IPS-NIHi7 (cell line): ENCODE measurements around the gene CLDN7.
"Not testable (repeated sequence)": the region's sequence is repeated elsewhere in the genome, so short reads cannot be mapped to it uniquely, and the experiment has no call there.

ENCODE experiments used
- DNase-seq: peaks from one replicate; pipeline ENCODE4 v3.0.0; 2012; ENCODE audit warnings: mixed read lengths; ENCODE audit errors: extremely low spot score

CLDN7 gene

DNA sequence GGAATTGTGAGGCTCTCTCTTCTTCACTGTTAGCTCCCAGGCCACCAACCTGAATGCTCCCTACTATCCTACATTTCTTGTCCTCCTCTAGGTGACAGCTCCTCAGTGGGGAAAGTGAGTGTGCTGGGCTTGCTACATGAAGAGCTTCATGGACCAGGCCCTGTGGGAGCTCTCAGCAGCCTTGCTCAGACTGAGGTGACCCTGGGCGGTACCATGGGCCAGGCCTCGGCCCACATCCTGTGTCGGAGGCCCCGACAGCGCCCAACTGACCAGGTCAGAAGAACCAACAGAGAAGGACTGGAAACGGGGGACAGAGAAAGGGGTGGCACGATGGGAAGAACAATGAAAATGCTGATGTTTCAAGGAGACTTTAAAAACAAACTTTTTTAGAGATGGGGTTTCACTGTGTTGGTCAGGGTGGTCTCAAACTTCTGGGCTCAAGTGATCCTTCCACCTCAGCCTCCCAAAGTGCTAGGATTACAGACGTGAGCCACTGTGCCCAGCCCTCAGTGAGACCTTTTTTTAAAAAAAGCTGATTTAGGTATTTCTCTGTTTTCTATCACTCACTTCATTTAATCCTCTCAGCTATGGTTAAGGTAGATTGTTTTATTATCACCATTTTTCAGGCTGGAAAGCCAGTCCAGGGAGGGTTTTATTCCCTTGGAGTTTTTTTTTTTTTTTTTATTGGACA, 5.4 kb downstream of the CLDN7 start:
- no peak for DNase-seq

DNA sequence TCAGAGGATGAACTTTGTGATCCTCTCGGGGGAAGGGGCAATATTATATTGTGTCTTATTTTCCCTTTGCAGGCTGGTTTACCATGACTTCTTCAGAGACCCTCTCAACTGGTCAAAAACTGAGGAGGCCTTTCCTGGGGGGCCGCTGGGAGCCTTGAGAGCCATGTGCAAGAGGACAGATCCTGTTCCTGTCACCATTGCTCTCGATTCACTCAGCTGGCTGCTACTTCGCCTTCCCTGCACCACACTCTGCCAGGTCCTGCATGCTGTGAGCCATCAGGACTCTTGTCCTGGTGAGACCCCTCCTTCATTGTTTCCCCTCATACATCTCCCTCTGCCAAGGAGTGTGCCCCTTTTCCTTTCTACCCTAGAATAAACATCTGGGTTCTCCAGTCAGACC, 7.8 kb downstream of the CLDN7 start:
- DNase-seq: no peak

DNA sequence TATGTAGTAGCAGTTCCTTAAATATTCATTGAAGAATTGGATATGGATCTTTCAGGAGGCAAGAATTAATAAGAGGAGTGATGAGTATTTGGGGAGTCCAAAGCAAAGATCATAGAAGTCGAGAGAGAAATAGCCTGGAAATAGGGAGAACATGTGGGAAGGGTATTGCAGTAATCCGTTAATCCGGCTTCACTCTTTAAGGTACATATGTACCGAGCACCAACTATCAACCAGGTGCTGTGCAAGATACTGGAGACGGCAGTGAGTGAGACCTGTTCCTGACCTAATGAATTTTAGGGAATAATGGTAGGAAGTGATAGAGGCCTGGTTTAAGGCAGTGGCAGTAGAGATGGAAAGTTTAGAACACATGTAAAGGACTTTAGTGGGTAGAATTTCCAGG, 9.2 kb downstream of the CLDN7 start:
- no peak for DNase-seq

DNA sequence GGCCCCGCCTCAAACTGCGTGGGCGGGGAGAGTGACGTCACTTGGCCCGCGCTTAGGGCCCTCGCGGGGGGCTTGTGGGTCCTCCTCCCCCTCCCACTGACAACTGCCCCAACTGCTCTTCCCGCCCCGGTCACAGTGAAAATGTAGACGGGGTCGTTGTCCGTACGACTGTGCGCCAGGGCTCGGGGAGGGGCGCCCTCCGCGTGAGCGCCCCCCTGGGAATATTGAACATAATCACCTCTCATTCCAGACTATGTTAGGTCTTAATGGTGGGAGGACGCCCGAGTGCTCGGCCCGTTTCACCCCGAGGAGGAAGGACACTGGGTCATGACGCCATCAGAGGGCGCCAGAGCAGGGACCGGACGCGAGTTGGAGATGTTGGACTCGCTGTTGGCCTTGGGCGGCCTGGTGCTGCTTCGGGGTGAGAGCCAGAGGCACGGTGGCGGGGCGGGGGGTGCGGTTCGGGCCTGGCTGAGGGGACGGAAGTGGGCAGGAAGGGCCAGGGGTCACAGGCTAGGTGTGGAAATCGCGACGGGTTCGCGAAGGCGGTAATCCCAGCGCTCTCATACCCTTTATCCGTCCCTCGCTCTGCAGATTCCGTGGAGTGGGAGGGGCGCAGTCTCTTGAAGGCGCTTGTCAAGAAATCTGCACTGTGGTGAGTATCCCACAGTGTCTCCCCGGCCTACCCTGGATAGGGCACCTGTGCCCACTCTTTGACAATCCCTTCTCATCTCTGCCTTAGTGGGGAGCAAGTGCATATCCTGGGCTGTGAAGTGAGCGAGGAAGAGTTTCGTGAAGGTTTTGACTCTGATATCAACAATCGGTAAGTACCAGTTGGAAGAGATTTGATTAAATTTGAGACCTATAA, 9.9 kb downstream of the CLDN7 start, which contains the start of gene ELP5:
Gene ELP5, plus strand, starts transcription at position 40 of the 868 bp plus-strand sequence. Its CDS starts 336 bp downstream, at position 376.
- peak; percentile 87 for DNase-seq

DNA sequence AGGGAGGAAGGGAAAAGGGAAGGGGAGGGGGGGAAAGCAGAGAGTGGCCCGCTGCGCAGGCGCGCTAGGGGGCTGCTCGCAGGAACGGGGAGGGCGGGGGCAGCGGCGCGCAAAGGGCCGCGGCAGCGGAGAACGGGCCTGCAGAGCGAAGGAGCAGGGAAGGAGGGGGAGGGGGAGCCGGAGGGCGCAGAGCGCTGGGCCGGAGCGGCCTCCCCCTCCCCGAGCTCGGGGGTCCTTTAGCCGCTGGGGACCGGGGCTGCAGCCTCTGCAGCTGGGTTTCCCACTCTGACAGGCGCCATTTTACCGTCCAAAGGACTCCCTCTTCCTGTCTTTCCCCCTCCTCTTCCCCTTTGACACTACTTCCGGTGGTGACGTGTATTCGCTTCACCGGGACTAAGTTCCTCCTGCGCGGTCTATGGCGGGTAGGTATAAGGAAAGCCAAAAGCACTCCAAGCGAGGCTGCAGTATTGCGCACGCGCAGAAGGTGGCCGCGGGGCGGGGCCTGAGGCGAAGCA, 10.6 kb downstream of the CLDN7 start, which contains the start of gene CTDNEP1:
Gene CTDNEP1, minus strand, starts transcription at position 74 of the 515 bp plus-strand sequence. CDS start 438 bp downstream, outside the sequence.
- peak; percentile 63 for DNase-seq

DNA sequence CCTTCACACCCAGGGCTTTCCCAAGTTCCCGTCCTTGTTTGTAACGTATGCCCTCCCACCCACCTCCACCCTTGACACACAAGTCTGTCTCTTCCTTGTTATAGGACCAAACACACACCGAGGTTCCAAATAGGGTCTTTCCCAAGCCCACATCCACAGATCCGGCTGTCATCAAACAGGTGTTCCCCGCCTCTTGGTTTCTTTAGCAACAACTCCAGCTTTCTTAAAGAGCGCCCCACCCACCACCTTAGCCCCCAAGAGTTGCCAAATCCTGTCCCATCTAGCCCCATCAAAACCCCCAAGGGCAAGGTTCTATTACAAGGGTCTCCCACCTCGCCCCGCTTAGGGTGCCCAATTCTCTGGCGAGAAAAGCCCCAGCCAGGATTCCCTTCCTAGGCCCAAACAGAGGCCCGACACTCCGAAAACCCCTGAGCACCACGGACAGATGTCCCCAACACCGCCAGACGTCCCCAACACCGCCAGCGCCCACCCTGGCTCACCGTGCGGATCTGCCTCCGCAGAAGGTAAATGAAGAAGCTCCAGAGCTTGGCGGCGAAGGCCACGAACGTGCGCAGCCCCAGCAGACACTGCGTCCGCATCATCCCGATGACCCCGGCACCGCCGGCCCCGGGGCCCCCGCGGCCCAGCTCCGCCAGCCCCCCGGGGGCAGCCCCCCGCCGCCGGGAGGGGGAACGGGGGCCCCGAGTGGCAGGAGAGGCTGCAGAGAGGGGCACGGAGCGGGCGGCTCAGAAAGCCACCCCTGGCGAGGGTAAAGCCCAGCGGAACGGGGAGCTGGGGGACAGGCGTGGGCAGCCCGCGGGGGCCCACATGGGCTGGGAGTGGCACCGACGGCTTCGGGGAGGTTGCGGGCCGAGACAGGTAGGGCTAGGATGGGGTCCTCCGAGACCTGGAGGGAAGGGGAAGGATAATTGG, 11.3 kb downstream of the CLDN7 start:
- DNase-seq: no peak

DNA sequence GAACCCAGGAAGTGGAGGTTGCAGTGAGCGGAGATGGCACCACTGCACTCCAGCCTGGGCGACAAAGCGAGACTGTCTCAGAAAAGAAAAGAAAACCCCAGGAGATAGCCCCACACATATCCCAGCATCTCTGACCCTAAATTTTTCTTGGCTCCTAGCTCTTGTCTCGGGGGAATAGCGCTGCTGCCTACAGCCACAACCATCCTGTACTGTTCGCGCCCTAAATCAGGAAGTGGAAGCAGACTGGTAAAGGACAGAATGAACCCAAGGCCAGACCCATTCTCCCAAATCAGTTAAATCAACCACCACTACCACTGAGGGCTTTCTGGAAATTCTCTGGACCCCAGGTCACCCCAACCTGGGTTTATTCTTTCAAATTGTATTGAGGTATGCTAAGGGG, 12.4 kb downstream of the CLDN7 start:
- DNase-seq: no peak

DNA sequence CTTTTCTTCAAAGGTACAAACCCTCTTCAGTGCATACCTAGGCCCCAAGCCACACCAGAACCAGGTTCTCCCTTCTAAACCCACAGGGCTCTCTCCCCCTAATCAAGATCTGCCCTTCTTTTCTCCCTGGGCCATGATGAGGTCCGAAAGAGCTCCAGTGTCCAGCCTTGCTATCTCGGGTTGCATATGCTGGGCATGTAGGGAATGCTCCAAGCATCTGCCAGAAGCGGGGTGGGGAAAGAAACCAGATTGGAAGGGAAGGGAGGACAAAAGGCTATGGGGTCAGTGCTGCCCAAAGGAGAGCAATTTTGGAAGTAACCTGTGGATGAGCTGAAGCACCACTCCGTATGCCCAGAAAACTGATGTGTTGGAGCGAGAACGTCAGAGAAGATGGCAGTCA, 13.1 kb downstream of the CLDN7 start:
- no peak for DNase-seq

DNA sequence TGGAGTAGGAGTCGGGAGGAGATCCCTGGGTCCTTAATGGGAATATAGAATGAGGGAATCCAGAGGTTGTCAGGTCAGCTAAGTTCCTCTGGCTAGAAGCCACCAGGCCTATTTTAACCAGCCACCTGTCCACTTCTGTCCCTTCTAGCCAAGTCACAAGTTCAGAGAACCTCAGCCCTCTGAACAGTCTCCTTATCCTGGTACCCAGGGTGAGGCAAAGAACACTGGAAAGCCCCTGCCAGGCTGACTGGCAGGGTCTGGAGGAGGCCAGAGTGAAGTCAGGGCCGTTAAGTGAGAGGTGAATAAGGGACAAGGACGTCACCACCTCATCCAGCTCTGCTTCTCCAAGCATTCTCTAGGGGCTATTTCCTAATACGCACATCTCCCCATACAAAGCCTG, 13.5 kb downstream of the CLDN7 start:
- no peak for DNase-seq

DNA sequence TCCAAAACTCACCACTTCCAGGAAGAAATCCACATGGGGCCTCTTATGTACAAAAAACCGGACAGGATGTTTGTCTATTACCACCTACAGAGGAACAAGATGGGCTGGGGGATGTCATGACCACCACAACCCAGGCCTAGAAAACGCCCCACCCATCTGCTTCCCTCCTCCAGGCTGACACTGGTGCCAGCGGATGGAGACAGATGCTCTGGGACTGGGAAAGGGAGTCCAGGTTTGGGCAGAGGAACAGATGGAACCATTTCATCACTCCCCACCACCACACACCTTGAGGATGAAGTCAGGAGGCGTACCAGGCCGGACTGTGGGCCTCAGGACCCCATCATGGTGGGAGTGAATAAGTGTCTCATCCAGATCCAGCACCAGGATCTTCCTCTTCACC, 15.5 kb downstream of the CLDN7 start:
- no peak for DNase-seq

DNA sequence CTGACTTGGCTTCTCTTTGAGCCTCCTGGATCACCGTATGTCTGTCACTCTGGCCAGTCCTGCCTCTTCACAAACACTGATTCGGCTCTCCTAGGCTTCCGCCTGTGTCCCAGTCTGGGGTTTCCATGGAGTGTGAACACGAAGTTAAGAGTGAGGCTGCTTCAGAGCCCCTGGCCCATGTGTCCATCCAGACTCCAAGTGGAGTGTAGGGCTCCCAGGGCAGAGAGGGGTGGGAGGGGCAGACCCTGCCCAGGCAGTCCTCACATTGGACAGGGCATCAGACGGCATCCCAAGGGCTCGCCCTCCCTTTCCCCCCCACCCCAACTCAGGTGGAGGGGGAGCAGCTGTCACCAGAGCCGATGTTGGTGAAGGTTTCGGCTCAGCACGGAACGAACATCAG, 18.4 kb downstream of the CLDN7 start:
- DNase-seq: not testable (repeated sequence)

DNA sequence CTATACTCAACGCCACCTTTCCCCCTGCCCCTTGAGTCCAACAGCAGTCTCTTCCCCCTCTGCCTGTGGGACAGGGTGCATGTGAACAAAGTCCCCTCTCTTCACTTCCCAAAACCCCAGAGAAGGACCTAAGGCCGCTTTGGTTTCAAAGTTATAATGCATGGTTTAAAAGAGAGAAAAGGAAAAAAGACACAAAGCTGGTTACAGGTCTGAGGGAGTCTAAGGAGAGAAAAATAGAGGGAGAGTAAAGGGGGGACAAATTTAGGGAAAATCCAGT, 18.9 kb downstream of the CLDN7 start:
- DNase-seq: no peak

DNA sequence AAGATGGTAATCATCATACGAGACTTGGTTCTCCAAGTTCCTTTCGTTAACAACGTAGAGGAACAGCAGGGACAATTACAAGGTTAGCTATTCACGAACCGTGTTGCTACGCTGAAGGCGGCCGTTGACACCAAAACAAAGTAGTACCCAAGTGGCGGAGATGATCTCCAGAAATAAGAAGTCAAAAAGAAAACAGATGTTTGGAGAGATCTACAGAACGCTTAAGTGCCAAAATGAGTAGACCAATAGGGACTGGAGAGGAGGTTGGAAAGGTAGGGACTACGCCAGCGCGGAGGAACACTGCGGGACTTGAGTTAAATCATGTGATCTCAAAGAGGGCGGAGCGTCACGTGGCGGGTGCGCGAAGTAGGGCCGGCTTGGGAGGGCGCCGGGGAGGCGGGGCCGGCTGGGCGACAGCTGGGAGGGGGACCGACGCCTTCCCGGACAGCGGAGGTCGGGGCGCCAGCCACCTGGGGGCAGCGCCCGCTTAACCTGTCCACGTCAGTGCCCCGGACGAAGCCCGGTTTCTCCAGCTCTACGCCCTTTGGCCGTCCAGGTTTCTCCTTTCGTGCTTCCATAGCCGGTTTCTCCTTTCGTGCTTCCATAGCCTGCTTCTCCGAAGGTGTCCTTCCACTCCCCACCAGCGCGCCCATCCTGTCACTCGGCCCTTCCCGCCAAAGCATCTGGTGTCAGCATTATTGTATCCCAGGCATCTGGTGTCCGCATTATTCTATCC, 19.4 kb downstream of the CLDN7 start:
- DNase-seq: peak; percentile 86

DNA sequence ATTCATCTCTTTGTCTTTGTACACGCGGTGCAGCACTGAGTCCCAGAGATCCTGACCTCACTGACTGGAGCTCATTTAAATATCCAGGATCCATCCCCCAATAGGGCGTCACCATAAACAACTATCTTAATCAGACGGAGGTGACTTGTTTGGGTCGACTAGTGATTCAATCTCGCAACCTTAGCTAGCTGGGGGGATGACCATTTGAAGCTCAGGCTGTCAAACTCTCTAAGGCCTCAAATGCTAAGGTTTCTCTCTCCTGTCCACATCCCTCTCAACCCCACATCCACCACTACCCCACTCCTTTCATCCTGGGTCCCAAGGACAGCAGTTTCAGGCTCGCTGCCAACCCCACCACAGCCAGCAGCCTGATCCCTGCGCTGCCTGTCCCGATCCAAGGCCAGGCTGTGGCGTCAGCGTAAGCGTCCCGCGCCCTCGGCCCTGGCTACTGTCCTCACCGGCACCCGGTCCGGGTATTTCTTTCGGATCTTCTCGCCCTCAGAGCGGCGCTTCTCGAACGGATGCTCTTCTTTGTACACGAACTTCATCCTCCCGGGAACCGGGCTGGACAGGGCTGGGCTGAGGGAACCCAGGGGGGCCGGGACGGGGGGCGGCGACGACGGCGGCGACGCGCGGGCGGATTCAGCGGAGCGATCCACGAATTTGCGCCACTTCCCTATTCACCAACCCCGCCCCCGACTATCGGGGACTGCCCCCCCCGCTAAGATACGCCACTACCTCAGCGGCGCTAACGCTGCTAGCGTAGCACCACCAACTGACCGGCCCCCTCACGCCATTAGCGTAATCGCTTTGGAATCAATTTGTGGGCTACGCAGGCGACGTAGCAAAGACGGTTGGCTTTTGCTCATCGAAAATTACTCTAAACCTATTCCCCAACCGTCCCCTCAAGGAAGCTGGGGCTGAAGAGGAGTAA, 20.2 kb downstream of the CLDN7 start, which contains the start of gene GABARAP:
Gene GABARAP, minus strand, starts transcription at position 667 of the 934 bp plus-strand sequence. Its CDS starts 119 bp downstream, at position 548.
- DNase-seq: peak; percentile 65

DNA sequence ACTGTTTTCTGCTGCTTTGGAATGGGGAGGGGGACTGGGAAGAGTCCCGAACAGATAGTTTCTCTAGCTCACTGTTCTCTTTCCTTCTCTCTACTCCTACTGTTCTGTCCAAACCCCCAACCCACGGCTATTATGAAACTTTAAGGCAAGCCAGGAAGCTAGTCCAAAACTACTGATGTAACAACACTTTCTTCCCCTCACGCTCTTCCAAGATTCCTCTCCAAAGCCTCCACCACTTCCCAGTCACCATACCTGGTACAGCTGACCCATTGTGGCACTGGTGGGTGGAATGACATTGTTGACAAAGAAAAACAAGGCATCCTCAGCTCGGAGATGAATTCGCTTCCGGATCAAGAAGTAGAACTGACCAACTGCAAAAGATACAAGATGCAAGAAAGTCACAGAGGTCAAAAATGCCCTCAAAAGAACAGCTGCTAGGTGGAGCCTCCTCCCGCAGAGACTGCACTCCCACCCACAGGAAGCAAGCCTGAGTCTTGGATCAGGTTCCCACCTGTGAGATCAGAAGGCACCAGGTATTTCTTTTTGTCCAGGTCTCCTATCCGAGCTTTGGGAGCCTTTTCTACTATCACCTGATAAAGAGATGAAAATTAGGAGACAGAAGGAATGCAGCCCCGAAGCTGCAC, 21.1 kb downstream of the CLDN7 start:
- DNase-seq: no peak

DNA sequence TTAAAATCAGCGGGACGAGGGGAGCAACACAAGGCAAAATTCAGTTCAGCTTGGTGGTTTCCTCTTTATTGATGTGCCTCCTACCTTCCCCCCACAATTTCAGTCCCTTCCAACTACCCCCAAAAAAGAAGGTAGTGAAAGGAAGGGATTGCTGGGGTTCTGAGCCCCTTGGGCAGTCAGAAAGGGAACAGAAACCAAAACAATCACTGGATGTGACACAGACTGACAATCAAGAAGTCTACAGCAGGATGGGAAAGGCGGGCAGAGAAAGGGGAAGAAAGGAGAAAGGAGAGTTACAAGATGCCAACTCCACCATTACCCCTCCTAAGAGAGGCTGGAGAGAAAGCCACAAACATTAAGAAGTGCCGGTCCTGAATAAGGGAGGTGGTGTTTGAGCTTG, 21.9 kb downstream of the CLDN7 start:
- no peak for DNase-seq

DNA sequence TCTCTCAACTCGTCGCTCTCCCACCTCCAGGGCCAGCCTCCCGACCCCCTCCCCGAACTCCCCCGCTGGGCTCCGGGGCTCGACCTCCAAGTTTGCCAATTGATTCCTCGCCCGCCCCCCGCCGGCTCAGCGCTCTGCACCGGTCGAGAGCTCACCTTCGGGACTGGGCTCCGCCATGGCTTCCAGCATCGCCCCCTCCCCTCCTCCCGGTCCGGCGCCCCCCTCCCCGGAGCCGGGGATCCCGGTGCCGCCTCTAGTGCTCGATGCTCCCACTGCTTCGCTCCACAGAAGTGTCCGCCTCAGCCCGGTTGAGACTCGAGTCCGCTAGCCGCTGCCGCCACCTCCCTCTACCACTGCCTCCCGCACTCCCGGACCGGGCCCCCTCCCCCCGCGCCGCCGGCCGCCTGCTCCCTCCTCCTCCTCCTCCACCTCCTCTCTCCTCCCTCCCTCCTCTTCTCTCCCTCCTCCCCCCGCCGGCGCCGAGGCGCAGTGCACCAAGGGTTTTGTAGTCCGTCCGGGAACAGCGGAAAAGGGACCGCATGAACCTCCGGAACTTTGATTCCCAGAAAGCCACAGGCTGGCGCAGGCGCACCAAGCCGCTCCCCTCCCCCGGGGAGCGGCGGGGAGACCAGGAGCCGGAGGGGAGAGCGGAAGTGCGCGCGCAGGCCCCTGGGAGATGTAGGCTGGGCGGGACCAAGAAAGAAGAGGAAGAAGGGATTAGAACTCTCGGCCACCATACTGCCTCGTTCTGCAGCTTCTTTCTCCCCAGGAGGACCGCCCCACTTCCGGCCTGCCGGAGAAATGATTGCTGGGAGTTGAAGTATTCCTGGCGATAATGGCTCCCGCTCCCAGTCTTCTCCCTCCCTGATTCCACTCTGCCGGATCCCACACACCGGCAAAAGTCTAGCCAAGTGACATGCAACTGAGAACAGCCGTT, 22.9 kb downstream of the CLDN7 start, which contains the start of gene PHF23:
Gene PHF23, minus strand, starts transcription at position 367 of the 937 bp plus-strand sequence. Its CDS starts 178 bp downstream, at position 189.
- peak; percentile 93 for DNase-seq
